ENCODE results near the gene ALDH1A2.

DNA sequence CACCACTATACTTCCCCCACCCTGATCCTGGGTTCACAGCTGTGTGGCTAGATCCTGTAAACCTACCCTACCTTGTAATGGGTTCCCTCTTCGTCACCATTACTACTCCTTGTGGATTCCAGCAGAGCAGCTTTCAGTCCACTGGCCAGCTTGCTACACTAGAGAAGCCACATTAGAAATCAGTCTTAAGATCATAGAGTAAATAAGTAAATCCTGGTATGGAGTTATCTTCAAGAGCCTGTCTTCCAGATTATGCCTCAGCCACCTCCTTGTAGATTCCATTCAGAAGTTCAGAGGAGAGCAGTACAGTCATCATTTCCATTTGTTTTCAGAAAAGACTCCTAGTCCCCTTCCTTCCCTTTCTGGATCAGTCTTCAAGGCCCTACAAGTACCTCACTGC lies 123.7 kb downstream of the ALDH1A2 start:
- TF ChIP-seq POLR2A (IDR thresholded peaks at IDR 0.05; ENCODE audit: low read depth, low read length) (no peak), TAF1 (IDR thresholded peaks at IDR 0.05; ENCODE audit: borderline replicate concordance, low read depth, low read length) (no peak)

Data from GM12892 (cell line).